Tibial nerve (tissue), 3 donors: ENCODE data around the gene OSER1.

Source experiments
- POLR2A ChIP-seq, 2 donors: fragments of 450-650 bp; IDR thresholded peaks; one replicate each; pipeline ENCODE4 v1.6.1; 2017; ENCODE audit warnings: antibody characterized with exemption in 2 of 2, mild to moderate bottlenecking in 2 of 2, moderate library complexity in 2 of 2
- TF ChIP-seq, protein P1 (sequence below), 5 experiments: fragments of 200-600 bp in 3 of 5; fragments of 450-650 bp in 2 of 5; sonication (generic) in 3 of 5; IDR thresholded peaks; one replicate each; pipeline ENCODE4 v1.5.1; 2016 to 2019; ENCODE audit warnings: antibody characterized with exemption in 5 of 5, mild to moderate bottlenecking in 3 of 5, moderate library complexity in 2 of 5

DNA sequence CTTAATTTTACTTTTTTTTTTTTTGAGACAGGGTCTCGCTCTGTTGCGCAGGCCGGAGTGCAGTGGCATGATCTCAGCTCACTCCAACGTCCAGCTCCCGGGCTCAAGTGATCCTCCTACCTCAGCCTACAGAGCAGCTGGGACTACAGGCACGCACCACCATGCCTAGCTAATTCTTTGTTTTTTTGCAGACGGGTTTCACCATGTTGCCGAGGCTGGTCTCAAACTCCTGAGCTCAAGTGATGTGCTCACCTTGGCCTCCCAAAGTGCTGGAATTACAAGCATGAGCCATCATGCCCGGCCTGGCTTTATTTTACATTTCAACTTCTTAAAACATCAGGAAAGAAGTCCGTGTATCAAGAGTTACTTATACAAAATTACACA lies 5.7 kb downstream of the OSER1 start:
- no peak for TF ChIP-seq POLR2A (IDR thresholded peaks at IDR 0.05)
- TF ChIP-seq, protein P1, sequence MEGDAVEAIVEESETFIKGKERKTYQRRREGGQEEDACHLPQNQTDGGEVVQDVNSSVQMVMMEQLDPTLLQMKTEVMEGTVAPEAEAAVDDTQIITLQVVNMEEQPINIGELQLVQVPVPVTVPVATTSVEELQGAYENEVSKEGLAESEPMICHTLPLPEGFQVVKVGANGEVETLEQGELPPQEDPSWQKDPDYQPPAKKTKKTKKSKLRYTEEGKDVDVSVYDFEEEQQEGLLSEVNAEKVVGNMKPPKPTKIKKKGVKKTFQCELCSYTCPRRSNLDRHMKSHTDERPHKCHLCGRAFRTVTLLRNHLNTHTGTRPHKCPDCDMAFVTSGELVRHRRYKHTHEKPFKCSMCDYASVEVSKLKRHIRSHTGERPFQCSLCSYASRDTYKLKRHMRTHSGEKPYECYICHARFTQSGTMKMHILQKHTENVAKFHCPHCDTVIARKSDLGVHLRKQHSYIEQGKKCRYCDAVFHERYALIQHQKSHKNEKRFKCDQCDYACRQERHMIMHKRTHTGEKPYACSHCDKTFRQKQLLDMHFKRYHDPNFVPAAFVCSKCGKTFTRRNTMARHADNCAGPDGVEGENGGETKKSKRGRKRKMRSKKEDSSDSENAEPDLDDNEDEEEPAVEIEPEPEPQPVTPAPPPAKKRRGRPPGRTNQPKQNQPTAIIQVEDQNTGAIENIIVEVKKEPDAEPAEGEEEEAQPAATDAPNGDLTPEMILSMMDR (IDR thresholded peaks at IDR 0.05), result no peak
